Keratinocyte (primary cell): Measurements from ENCODE around the gene NRG3. TPM values are rescaled to one million over a fixed set of nuclear protein-coding genes. Genes with fewer than 3 reads are reported as not detected.

Experiments used
- DNase-seq: peaks from one replicate; pipeline ENCODE4 v3.0.0-alpha.2; 2011; ENCODE audit warnings: low read depth, missing footprints, low spot score
- FAIRE-seq: peaks from 2 replicates; lab custom pipeline; 2011; peaks lifted over from hg19 to GRCh38; lab: Jason Lieb, UNC
- H2AFZ ChIP-seq: 2 replicates; pipeline ENCODE4 v1.6.0; 2012; ENCODE audit warnings: low read length, control low read depth, inconsistent platforms; ENCODE audit not compliant: control insufficient read depth
- H3K27ac ChIP-seq: 2 replicates; pipeline ENCODE4 v1.5.1; 2011; ENCODE audit warnings: low read length; ENCODE audit not compliant: control insufficient read depth, insufficient read depth
- H3K27me3 ChIP-seq: 3 replicates; pipeline ENCODE4 v1.6.0; 2011; ENCODE audit warnings: low read length; ENCODE audit not compliant: control insufficient read depth, insufficient read depth; ENCODE audit errors: extremely low read depth
- H3K36me3 ChIP-seq, 2 experiments: 2 replicates in 1 of 2; 3 replicates in 1 of 2; pipeline ENCODE4 v1.5.1; 2011; ENCODE audit warnings: low read length in 2 of 2, mild to moderate bottlenecking in 1 of 2; ENCODE audit not compliant: control insufficient read depth in 2 of 2, insufficient read depth in 2 of 2; ENCODE audit errors: extremely low read depth in 1 of 2
- H3K4me1 ChIP-seq: 3 replicates; pipeline ENCODE4 v1.5.1; 2011; ENCODE audit warnings: low read length; ENCODE audit not compliant: control insufficient read depth, insufficient read depth; ENCODE audit errors: extremely low read depth
- H3K4me2 ChIP-seq: 3 replicates; pipeline ENCODE4 v1.6.0; 2011; ENCODE audit warnings: low read depth, low read length; ENCODE audit not compliant: control insufficient read depth, insufficient read depth; ENCODE audit errors: extremely low read depth
- H3K4me3 ChIP-seq, 3 experiments: fragments of 200-600 bp in 1 of 3; sonication (generic) in 1 of 3; 2 replicates in 2 of 3; 3 replicates in 1 of 3; pipeline ENCODE4 v1.5.1; 2011 to 2016; ENCODE audit warnings: low read length in 3 of 3, mild to moderate bottlenecking in 3 of 3, control low read depth in 2 of 3, inconsistent platforms in 1 of 3, low read depth in 1 of 3, mixed read lengths in 1 of 3, mixed run types in 1 of 3, moderate library complexity in 1 of 3; ENCODE audit not compliant: control insufficient read depth in 2 of 3, insufficient read depth in 2 of 3; ENCODE audit errors: extremely low read depth in 1 of 3
- H3K79me2 ChIP-seq: 2 replicates; pipeline ENCODE4 v1.6.0; 2012; ENCODE audit warnings: low read length; ENCODE audit not compliant: control insufficient read depth, insufficient read depth
- H3K9ac ChIP-seq: 3 replicates; pipeline ENCODE4 v1.6.0; 2011; ENCODE audit warnings: low read length; ENCODE audit not compliant: control insufficient read depth, insufficient read depth; ENCODE audit errors: extremely low read depth
- H3K9me1 ChIP-seq: 3 replicates; pipeline ENCODE4 v1.6.0; 2011; ENCODE audit warnings: low read length; ENCODE audit not compliant: control insufficient read depth, insufficient read depth; ENCODE audit errors: extremely low read depth
- H3K9me3 ChIP-seq: 2 replicates; pipeline ENCODE4 v1.5.1; 2012; ENCODE audit warnings: low read depth, low read length; ENCODE audit not compliant: control insufficient read depth
- H4K20me1 ChIP-seq: 3 replicates; pipeline ENCODE4 v1.6.0; 2011; ENCODE audit warnings: low read length; ENCODE audit not compliant: control insufficient read depth, insufficient read depth; ENCODE audit errors: extremely low read depth
- CTCF ChIP-seq, 3 experiments: IDR thresholded peaks in 1 of 3; conservative IDR thresholded peaks in 1 of 3; optimal IDR thresholded peaks in 1 of 3; 2 replicates in 2 of 3; 3 replicates in 1 of 3; pipeline versions ENCODE3 to v1.5.1; 2011; ENCODE audit warnings: low read length in 3 of 3, mild to moderate bottlenecking in 3 of 3, moderate library complexity in 2 of 3, control low read depth in 1 of 3, inconsistent platforms in 1 of 3; ENCODE audit not compliant: insufficient read depth in 2 of 3; ENCODE audit errors: extremely low read depth in 1 of 3
- EZH2 ChIP-seq: IDR thresholded peaks from one replicate; pipeline ENCODE4 v1.6.1; 2012; ENCODE audit warnings: inconsistent platforms, mild to moderate bottlenecking, low read length, moderate library complexity
- dilution Hi-C: fragments of 300-500 bp; cut with MboI; formaldehyde crosslinking; loops from one replicate; pipeline ENCODE4 v1.7.0; 2020; ENCODE audit warnings: low sequenced_read_pairs; ENCODE audit not compliant: extremely low pct_ligation_motif_present
- polyA plus RNA-seq, 5 experiments: library from polyadenylated mRNA; depleted of rRNA in 3 of 5; stranded (reverse) in 3 of 5; stranded (forward) in 1 of 5; unstranded in 1 of 5; fragments of >200 nt; gene quantifications; 1 replicate in 1 of 5; 2 replicates in 3 of 5; 3 replicates in 1 of 5; pipeline versions ENCODE4 v1.2.1 to v1.2.3, GENCODE V29; 2011 to 2012; ENCODE audit warnings: missing spikeins in 2 of 5, low read depth in 1 of 5, low replicate concordance in 1 of 5

NRG3 gene
- polyA plus RNA-seq, 1 donor (not counting 4 experiments of a cell fraction or from before 2014, with no cell fraction given): not detected

DNA sequence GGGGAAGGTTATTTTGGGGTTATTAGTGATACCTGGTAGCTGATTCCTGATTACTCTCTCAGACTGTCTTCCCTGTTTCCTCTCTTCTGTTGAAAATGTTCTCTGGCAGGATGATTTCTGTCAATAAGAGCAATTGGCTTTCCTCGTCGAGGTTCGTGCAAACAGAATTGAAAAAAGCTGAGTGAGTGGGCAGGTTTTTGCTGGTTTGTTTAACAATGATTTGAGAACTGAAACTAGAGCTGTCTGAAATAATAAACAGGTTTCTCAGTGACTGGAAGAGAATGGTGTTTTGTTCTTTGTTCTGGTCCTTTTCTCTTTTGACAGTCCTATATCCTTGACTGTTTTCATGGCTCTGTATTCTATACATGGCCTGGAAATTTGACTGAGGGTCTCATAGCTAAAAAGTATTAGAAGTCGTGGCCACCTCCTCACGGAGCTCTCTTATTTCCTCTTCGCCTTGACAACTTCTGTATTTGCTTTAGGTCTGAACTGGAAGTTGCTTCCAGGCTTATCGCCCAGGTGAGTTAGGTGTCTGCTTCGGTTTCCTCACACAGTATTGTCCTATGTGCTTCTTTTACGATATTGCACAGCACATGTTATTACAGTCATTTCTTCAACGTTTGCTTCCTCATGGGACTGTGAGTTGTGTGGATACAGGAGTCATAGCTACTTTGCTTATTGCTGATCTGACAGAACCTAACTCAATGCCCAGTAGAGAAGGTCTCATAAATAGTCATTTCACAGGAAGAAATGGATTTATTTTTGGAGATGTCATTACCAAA is 403.6 kb downstream of the NRG3 start:
- no peaks in the 10 kb centered on the region for H3K4me1 ChIP-seq

DNA sequence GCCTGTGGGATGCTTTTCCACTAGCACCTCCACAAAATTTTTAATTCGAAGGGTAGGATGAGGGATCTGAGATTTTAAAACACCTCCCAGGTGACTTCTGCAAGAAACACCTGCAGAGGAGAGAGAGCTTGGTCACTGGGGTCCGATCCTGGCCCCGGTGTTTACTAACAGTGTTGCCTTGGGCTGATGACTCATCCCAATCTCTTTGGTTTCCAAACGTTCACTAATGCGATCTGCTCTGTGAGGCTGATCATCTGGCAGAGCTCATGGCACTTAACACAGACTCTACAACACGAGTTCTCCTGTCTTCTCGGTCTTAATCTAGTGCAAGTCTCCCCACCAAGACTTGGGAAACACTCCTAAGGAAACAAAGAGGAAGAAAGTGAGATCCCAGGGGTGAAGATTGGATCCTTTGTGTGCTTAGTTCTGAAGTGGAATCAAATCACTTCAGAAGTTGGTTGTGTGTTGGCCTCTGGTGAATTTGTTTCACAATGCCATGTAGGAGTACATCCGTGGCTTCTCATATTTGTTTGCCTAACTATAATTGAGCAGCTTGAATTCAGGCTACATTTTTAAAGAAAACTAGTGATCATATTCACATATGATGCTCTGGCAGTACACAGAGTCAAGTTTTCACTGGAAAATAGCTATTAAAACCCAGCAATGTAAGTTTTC is 407.9 kb downstream of the NRG3 start:
- H2AFZ ChIP-seq: no peak overlapping the region
- no peak for DNase-seq
- no peaks in the 10 kb centered on the region for H3K9me3 ChIP-seq
- no peaks in the 10 kb centered on the region for H4K20me1 ChIP-seq
- no peaks in the 10 kb centered on the region for H3K9me1 ChIP-seq
- no peaks in the 10 kb centered on the region for H3K79me2 ChIP-seq
- no peak for FAIRE-seq
- no peak overlapping the region for H3K4me2 ChIP-seq
- H3K4me3 ChIP-seq: no peak overlapping the region
- no peak for TF ChIP-seq CTCF (optimal IDR thresholded peaks at IDR 0.05 in 1 of 3, IDR thresholded peaks at IDR 0.05 in 1 of 3, conservative IDR thresholded peaks at IDR 0.05 in 1 of 3; ENCODE audit: extremely low read depth in 1 of 3, insufficient read depth in 2 of 3, low read length in 3 of 3)
- no peak for TF ChIP-seq EZH2
- no peaks in the 10 kb centered on the region for H3K36me3 ChIP-seq
- H3K27me3 ChIP-seq: no peaks in the 10 kb centered on the region
- no peaks in the 10 kb centered on the region for H3K4me1 ChIP-seq
- dilution Hi-C loops: no loop called here
- H3K9ac ChIP-seq: no peak overlapping the region
- no peak overlapping the region for H3K27ac ChIP-seq

More for the DNA sequence above, 403.6 kb downstream of the NRG3 start:
- Histone ChIP-seq H3K79me2 (no peaks in the 10 kb centered on the region), H3K27me3 (no peaks in the 10 kb centered on the region), H3K9me1 (no peaks in the 10 kb centered on the region), H3K27ac (no peak overlapping the region), H2AFZ (no peak overlapping the region), H3K9ac (no peak overlapping the region), H3K36me3 (no peaks in the 10 kb centered on the region), H3K9me3 (no peaks in the 10 kb centered on the region), H3K4me3 (no peak overlapping the region), H3K4me2 (no peak overlapping the region), H4K20me1 (no peaks in the 10 kb centered on the region)
- FAIRE-seq: no peak
- no peak for DNase-seq
- TF ChIP-seq EZH2 (no peak), CTCF (optimal IDR thresholded peaks at IDR 0.05 in 1 of 3, IDR thresholded peaks at IDR 0.05 in 1 of 3, conservative IDR thresholded peaks at IDR 0.05 in 1 of 3; ENCODE audit: extremely low read depth in 1 of 3, insufficient read depth in 2 of 3, low read length in 3 of 3) (no peak)
- dilution Hi-C loops: no loop called here
